Neural crest cell (in vitro differentiated cells): ENCODE results near the gene ZNF791. TPM values are rescaled to one million over a fixed set of nuclear protein-coding genes. Genes with fewer than 3 reads are reported as not detected.

Experiments
- DNase-seq: peaks from one replicate; pipeline ENCODE4 v3.0.0; 2021; ENCODE audit warnings: low read depth, mixed read lengths, low spot score
- H3K27ac Mint-ChIP-seq: one replicate; pipeline ENCODE4 v1.8.0; 2021; ENCODE audit warnings: mild to moderate bottlenecking, mixed read lengths; ENCODE audit not compliant: unreplicated experiment
- H3K27me3 Mint-ChIP-seq: 2 replicates; pipeline ENCODE4 v1.8.0; 2021; ENCODE audit warnings: low read depth, mild to moderate bottlenecking, mixed read lengths
- H3K36me3 Mint-ChIP-seq: 2 replicates; pipeline ENCODE4 v1.8.0; 2021; ENCODE audit warnings: low read depth, mild to moderate bottlenecking, mixed read lengths
- H3K4me1 Mint-ChIP-seq: 2 replicates; pipeline ENCODE4 v1.8.0; 2021; ENCODE audit warnings: mixed read lengths
- H3K4me3 Mint-ChIP-seq: one replicate; pipeline ENCODE4 v1.8.0; 2021; ENCODE audit warnings: mild to moderate bottlenecking, mixed read lengths
- H3K9me3 Mint-ChIP-seq: 2 replicates; pipeline ENCODE4 v1.8.0; 2021; ENCODE audit warnings: mixed read lengths
- CTCF ChIP-seq: fragments of 200-600 bp; sonication (generic); conservative IDR thresholded peaks from 2 replicates; pipeline ENCODE4 v1.5.0; 2021; ENCODE audit warnings: antibody characterized with exemption, mild to moderate bottlenecking
- total RNA-seq: library from RNA; stranded (reverse); gene quantifications from 2 replicates; pipeline ENCODE4 v1.2.1, GENCODE V29; 2021

The ZNF791 gene
- total RNA-seq, 1 donor from 2014 or later: 22.4 TPM

GRCh38 chr19:12665281-12665573 lies 54.5 kb downstream of the ZNF791 start:
- no peak for TF ChIP-seq CTCF
- H3K4me3 Mint-ChIP-seq: peak overlapping the region; percentile 78
- no peak overlapping the region for H3K27ac Mint-ChIP-seq
- H3K36me3 Mint-ChIP-seq: no peaks in the 10 kb centered on the region
- no peaks in the 10 kb centered on the region for H3K27me3 Mint-ChIP-seq
- peaks cover 41% of the 10 kb centered on the region for H3K4me1 Mint-ChIP-seq
- H3K9me3 Mint-ChIP-seq: no peaks in the 10 kb centered on the region
- DNase-seq: no peak

- DNase-seq: no peak
- H3K4me1 Mint-ChIP-seq: peaks cover 44% of the 10 kb centered on the region
- H3K27ac Mint-ChIP-seq: peak overlapping the region; percentile 88
- H3K36me3 Mint-ChIP-seq: no peaks in the 10 kb centered on the region
- H3K27me3 Mint-ChIP-seq: no peaks in the 10 kb centered on the region
- no peak for TF ChIP-seq CTCF
- no peaks in the 10 kb centered on the region for H3K9me3 Mint-ChIP-seq
- H3K4me3 Mint-ChIP-seq: peak overlapping the region; percentile 98
These were observed 55.0 kb downstream of the ZNF791 start for GRCh38 chr19:12665671-12666264.

GRCh38 chr19:12666265-12667048 lies 55.7 kb downstream of the ZNF791 start, which contains the start of the genes MAN2B1 and WDR83:
TSS of gene MAN2B1 (minus strand) at chr19:12666742. CDS start at chr19:12666701, 41 bp downstream.
TSS of gene WDR83 (plus strand) at chr19:12666807. CDS start at chr19:12669791, 2,984 bp downstream.
- Mint-ChIP-seq H3K27ac (peak within 1 kb of the TSS; percentile 88), H3K36me3 (no peaks in the 10 kb centered on the region), H3K9me3 (no peaks in the 10 kb centered on the region), H3K27me3 (no peaks in the 10 kb centered on the region), H3K4me3 (peak within 1 kb of the TSS; percentile 98), H3K4me1 (peaks cover 44% of the 10 kb centered on the region)
- no peak for TF ChIP-seq CTCF
- peak; percentile 65 for DNase-seq

- Mint-ChIP-seq H3K9me3 (no peaks in the 10 kb centered on the region), H3K4me1 (peaks cover 50% of the 10 kb centered on the region), H3K27ac (peak overlapping the region; percentile 62), H3K27me3 (peaks cover 3% of the 10 kb centered on the region), H3K4me3 (peak overlapping the region; percentile 98), H3K36me3 (peaks cover 4% of the 10 kb centered on the region)
- no peak for DNase-seq
- TF ChIP-seq CTCF: no peak
These were observed 57.1 kb downstream of the ZNF791 start for GRCh38 chr19:12667731-12668302.

GRCh38 chr19:12668346-12668745 lies 57.6 kb downstream of the ZNF791 start:
- Mint-ChIP-seq H3K27me3 (peaks cover 3% of the 10 kb centered on the region), H3K4me3 (peak overlapping the region; percentile 98), H3K9me3 (no peaks in the 10 kb centered on the region), H3K27ac (peak overlapping the region; percentile 62), H3K36me3 (peaks cover 4% of the 10 kb centered on the region), H3K4me1 (peaks cover 50% of the 10 kb centered on the region)
- TF ChIP-seq CTCF: no peak
- DNase-seq: no peak
